SKM-1 treated with dmso at 0.1 percent for 144 hours (cell line): ENCODE results near the gene TRAPPC2L.
A peak's percentile ranks its signal among the peaks of the same experiment; 100 is the strongest.

ENCODE experiments used
- DNase-seq: peaks from one replicate; lab custom pipeline; 2025; ENCODE audit not compliant: unreplicated experiment; lab: John Stamatoyannopoulos, UW

Gene TRAPPC2L

GRCh38 chr16:88857728-88858339, 907 bp downstream of the TRAPPC2L start:
- peak; percentile 78 for DNase-seq

- DNase-seq: no peak
Observed at GRCh38 chr16:88859381-88860091, 2.6 kb downstream of the TRAPPC2L start.

GRCh38 chr16:88861359-88861758, 4.4 kb downstream of the TRAPPC2L start:
- no peak for DNase-seq

GRCh38 chr16:88862968-88863367, 6.0 kb downstream of the TRAPPC2L start:
- no peak for DNase-seq

- DNase-seq: no peak
Observed at GRCh38 chr16:88863426-88863825, 6.5 kb downstream of the TRAPPC2L start.

GRCh38 chr16:88864099-88864498, 7.2 kb downstream of the TRAPPC2L start:
- DNase-seq: no peak

GRCh38 chr16:88864521-88864920, 7.6 kb downstream of the TRAPPC2L start:
- no peak for DNase-seq

GRCh38 chr16:88865310-88865709, 8.4 kb downstream of the TRAPPC2L start:
- DNase-seq: no peak

- DNase-seq: no peak
Observed at GRCh38 chr16:88865742-88866141, 8.8 kb downstream of the TRAPPC2L start.

- DNase-seq: no peak
Observed at GRCh38 chr16:88866151-88866920, 9.4 kb downstream of the TRAPPC2L start, which contains the start of gene PABPN1L. TSS of gene PABPN1L (minus strand) at chr16:88866660. CDS start at chr16:88866606, 54 bp downstream.

- no peak for DNase-seq
Observed at GRCh38 chr16:88867581-88868246, 10.8 kb downstream of the TRAPPC2L start.

GRCh38 chr16:88868974-88869672, 12.2 kb downstream of the TRAPPC2L start:
- no peak for DNase-seq

- no peak for DNase-seq
Observed at GRCh38 chr16:88869673-88869980, 12.7 kb downstream of the TRAPPC2L start.

GRCh38 chr16:88870608-88871348, 13.9 kb downstream of the TRAPPC2L start:
- no peak for DNase-seq

- no peak for DNase-seq
Observed at GRCh38 chr16:88871349-88871702, 14.4 kb downstream of the TRAPPC2L start.

GRCh38 chr16:88871730-88872416, 14.9 kb downstream of the TRAPPC2L start:
- DNase-seq: no peak

- no peak for DNase-seq
Observed at GRCh38 chr16:88872650-88873331, 15.9 kb downstream of the TRAPPC2L start.

GRCh38 chr16:88874938-88875599, 18.1 kb downstream of the TRAPPC2L start:
- no peak for DNase-seq
